HCT116 (cell line): ENCODE data around the gene TMEM131. TPM values are rescaled to one million over a fixed set of nuclear protein-coding genes. Genes with fewer than 3 reads are reported as not detected.

Experiments used
- ATAC-seq: fragments of 200-7000 bp; cut with Tn5 transposase; 2 replicates; pipeline ENCODE4 v1.9.1; 2020; ENCODE audit warnings: mild to moderate bottlenecking, moderate library complexity
- BruUV-seq: library from RNA; stranded (reverse); fragments of 400-500 nt; replicated peaks from 2 replicates; lab custom pipeline; 2021; lab: Mats Ljungman, UMichigan
- CTCF ChIA-PET: fragments of 300-600 bp; sonication (Branson Sonifier 250); formaldehyde crosslinking; loops from one replicate; lab custom pipeline; 2021; ENCODE audit warnings: antibody characterized with exemption; lab: Charles Lee
- POLR2A ChIA-PET: fragments of 300-600, 350-600 bp; sonication (Branson Sonifier 250); formaldehyde crosslinking; loops from one replicate; lab custom pipeline; 2021; ENCODE audit warnings: antibody characterized with exemption; lab: Charles Lee
- RAD21 ChIA-PET, 2 experiments: fragments of 300-600 bp; sonication (Branson Sonifier 250); formaldehyde crosslinking; loops; one replicate each; lab custom pipeline; 2023; ENCODE audit warnings: low total read pairs in 2 of 2; ENCODE audit not compliant: uncharacterized antibody in 2 of 2, unreplicated experiment in 2 of 2, low non-redundant PET in 1 of 2; lab: Charles Lee
- DNase-seq: peaks from one replicate; pipeline ENCODE4 v3.0.0-alpha.2; 2010; ENCODE audit warnings: low read depth, low spot score
- H2AFZ ChIP-seq: fragments of 200-600 bp; shearing (Covaris generic), sonication (generic); 2 replicates; pipeline ENCODE4 v1.6.1; 2017; ENCODE audit warnings: low read depth, mixed run types, mixed read lengths, antibody characterized with exemption, low read length; ENCODE audit not compliant: poor library complexity, severe bottlenecking
- H3K27ac ChIP-seq: 2 replicates; pipeline ENCODE4 v1.5.1; 2012; ENCODE audit warnings: low read depth, low read length
- H3K27me3 ChIP-seq: fragments of 200-600 bp; sonication (generic); 2 replicates; pipeline ENCODE4 v1.6.1; 2016; ENCODE audit warnings: mixed run types, low read length, mixed read lengths; ENCODE audit not compliant: insufficient read depth
- H3K36me3 ChIP-seq, 2 experiments: fragments of 200-500 bp in 1 of 2; fragments of 200-600 bp in 1 of 2; sonication (Bioruptor generic) in 1 of 2; sonication (generic) in 1 of 2; 2 replicates each; pipeline versions ENCODE4 v1.5.1 to v1.6.1; 2014 to 2016; ENCODE audit warnings: low read length in 2 of 2, inconsistent platforms in 1 of 2, mixed read lengths in 1 of 2, mixed run types in 1 of 2; ENCODE audit not compliant: insufficient read depth in 2 of 2, control insufficient read depth in 1 of 2
- H3K4me1 ChIP-seq, 2 experiments: fragments of 200-600 bp in 1 of 2; sonication (generic) in 1 of 2; 2 replicates each; pipeline versions ENCODE4 v1.5.1 to v1.6.1; 2012 to 2017; ENCODE audit warnings: low read length in 2 of 2, inconsistent platforms in 1 of 2, mild to moderate bottlenecking in 1 of 2, mixed read lengths in 1 of 2, mixed run types in 1 of 2, moderate library complexity in 1 of 2; ENCODE audit not compliant: insufficient read depth in 2 of 2, control insufficient read depth in 1 of 2
- H3K4me2 ChIP-seq: fragments of 200-600 bp; sonication (generic); 2 replicates; pipeline ENCODE4 v1.6.1; 2017; ENCODE audit warnings: mixed run types, low read length, mixed read lengths
- H3K4me3 ChIP-seq, 2 experiments: fragments of 200-600 bp in 1 of 2; sonication (generic) in 1 of 2; replicated peaks in 1 of 2; 2 replicates each; pipeline ENCODE4 v1.5.1; 2011 to 2016; ENCODE audit warnings: low read length in 2 of 2, control low read depth in 1 of 2, low read depth in 1 of 2, mild to moderate bottlenecking in 1 of 2, mixed read lengths in 1 of 2, mixed run types in 1 of 2
- H3K79me2 ChIP-seq: fragments of 200-600 bp; sonication (generic); 2 replicates; pipeline ENCODE4 v1.6.1; 2017; ENCODE audit warnings: mild to moderate bottlenecking, mixed run types, low read length, moderate library complexity, mixed read lengths; ENCODE audit not compliant: insufficient read depth
- H3K9ac ChIP-seq: fragments of 200-600 bp; sonication (generic); 2 replicates; pipeline ENCODE4 v1.6.1; 2016; ENCODE audit warnings: low read length, mixed read lengths
- H3K9me2 ChIP-seq: fragments of 200-600 bp; sonication (generic), shearing (Covaris generic); 2 replicates; pipeline ENCODE4 v1.6.1; 2017; ENCODE audit warnings: mixed run types, mild to moderate bottlenecking, moderate library complexity; ENCODE audit not compliant: insufficient read depth
- H3K9me3 ChIP-seq, 2 experiments: fragments of 200-500 bp in 1 of 2; fragments of 200-600 bp in 1 of 2; sonication (Bioruptor generic) in 1 of 2; sonication (generic) in 1 of 2; 2 replicates each; pipeline ENCODE4 v1.6.1; 2014 to 2017; ENCODE audit warnings: low read length in 2 of 2, mixed read lengths in 2 of 2, inconsistent platforms in 1 of 2, low read depth in 1 of 2, mild to moderate bottlenecking in 1 of 2, mixed run types in 1 of 2, moderate library complexity in 1 of 2; ENCODE audit not compliant: control insufficient read depth in 1 of 2, insufficient read depth in 1 of 2
- H4K20me1 ChIP-seq: fragments of 200-600 bp; sonication (generic), shearing (Covaris generic); 2 replicates; pipeline ENCODE4 v1.6.1; 2017; ENCODE audit warnings: mixed run types, mild to moderate bottlenecking, moderate library complexity; ENCODE audit not compliant: insufficient read depth
- ATF3 ChIP-seq: IDR thresholded peaks from 2 replicates; pipeline ENCODE4 v1.6.1; 2012
- CEBPB ChIP-seq: IDR thresholded peaks from 2 replicates; pipeline ENCODE4 v1.6.1; 2012; ENCODE audit warnings: low read depth
- EGR1 ChIP-seq: IDR thresholded peaks from 2 replicates; pipeline ENCODE4 v1.6.1; 2012; ENCODE audit warnings: low read depth
- EZH2phosphoT487 ChIP-seq: fragments of 200-600 bp; IDR thresholded peaks from 2 replicates; pipeline ENCODE4 v1.6.1; 2018; ENCODE audit warnings: antibody characterized with exemption, borderline replicate concordance
- JUND ChIP-seq: IDR thresholded peaks from 2 replicates; pipeline ENCODE4 v1.6.1; 2012
- ZNF274 ChIP-seq: fragments of 200-500 bp; sonication (Bioruptor generic); IDR thresholded peaks from 2 replicates; pipeline ENCODE4 v1.6.1; 2014; ENCODE audit warnings: mild to moderate bottlenecking, low read depth, low read length, inconsistent platforms
- intact Hi-C: fragments of 100-400 bp; cut with micrococcal nuclease; formaldehyde crosslinking; loops from 2 replicates; pipeline ENCODE4 v1.10.0; 2022
- total RNA-seq: library from RNA; stranded (reverse); gene quantifications from one replicate; pipeline ENCODE4 v1.2.1, GENCODE V29; 2021; ENCODE audit not compliant: unreplicated experiment

TMEM131 gene
- total RNA-seq, 1 experiment from 2014 or later, result 51.5 TPM

GRCh38 chr2:97931118-97931857 is 64.5 kb downstream of the TMEM131 start:
- Histone ChIP-seq H3K36me3 (no peaks in the 10 kb centered on the region), H3K9ac (no peak overlapping the region), H3K4me1 (peaks cover 15 to 19% of the 10 kb centered on the region in 2 experiments), H3K27ac (no peak overlapping the region), H3K4me2 (no peak overlapping the region), H3K9me2 (no peaks in the 10 kb centered on the region), H3K4me3 (no peak overlapping the region), H4K20me1 (peaks cover 20% of the 10 kb centered on the region), H2AFZ (no peak overlapping the region), H3K27me3 (no peaks in the 10 kb centered on the region), H3K9me3 (no peaks in the 10 kb centered on the region), H3K79me2 (peaks cover 97% of the 10 kb centered on the region)
- POLR2A ChIA-PET, result no interaction called here
- intact Hi-C loops, result no loop called here
- CTCF ChIA-PET, result no interaction called here
- RAD21 ChIA-PET, result no interaction called here
- no peak for TF ChIP-seq JUND
- TF ChIP-seq EZH2phosphoT487, result no peak
- no peak for TF ChIP-seq CEBPB
- no peak for TF ChIP-seq ATF3
- BruUV-seq, result no TSS peak
- no peak for DNase-seq
- no peak for ATAC-seq

GRCh38 chr2:97928591-97928990 is 67.2 kb downstream of the TMEM131 start:
- Histone ChIP-seq H3K36me3 (0 out of 4 replicates have a peak, but pooled peaks cover 0 to 2% of the 10 kb centered on the region in 2 experiments), H3K27me3 (no peaks in the 10 kb centered on the region), H3K4me2 (no peak overlapping the region), H3K4me1 (no peaks in the 10 kb centered on the region), H3K9me3 (no peaks in the 10 kb centered on the region), H3K9ac (no peak overlapping the region), H3K9me2 (no peaks in the 10 kb centered on the region), H3K27ac (no peak overlapping the region), H3K79me2 (peaks cover 75% of the 10 kb centered on the region), H4K20me1 (0 out of 2 replicates have a peak, but pooled peaks cover 4% of the 10 kb centered on the region), H3K4me3 (no peak overlapping the region), H2AFZ (no peak overlapping the region)
- TF ChIP-seq ZNF274, result no peak
- TF ChIP-seq EZH2phosphoT487, result no peak
- TF ChIP-seq EGR1, result no peak
- TF ChIP-seq CEBPB, result no peak
- intact Hi-C loops, result no loop called here
- RAD21 ChIA-PET, result no interaction called here
- DNase-seq, result no peak
- ATAC-seq, result no peak
- BruUV-seq, result no TSS peak
- CTCF ChIA-PET, result no interaction called here
- POLR2A ChIA-PET, result no interaction called here
